Measurements from ENCODE around the gene NSMCE1.

The NSMCE1 gene

DNA sequence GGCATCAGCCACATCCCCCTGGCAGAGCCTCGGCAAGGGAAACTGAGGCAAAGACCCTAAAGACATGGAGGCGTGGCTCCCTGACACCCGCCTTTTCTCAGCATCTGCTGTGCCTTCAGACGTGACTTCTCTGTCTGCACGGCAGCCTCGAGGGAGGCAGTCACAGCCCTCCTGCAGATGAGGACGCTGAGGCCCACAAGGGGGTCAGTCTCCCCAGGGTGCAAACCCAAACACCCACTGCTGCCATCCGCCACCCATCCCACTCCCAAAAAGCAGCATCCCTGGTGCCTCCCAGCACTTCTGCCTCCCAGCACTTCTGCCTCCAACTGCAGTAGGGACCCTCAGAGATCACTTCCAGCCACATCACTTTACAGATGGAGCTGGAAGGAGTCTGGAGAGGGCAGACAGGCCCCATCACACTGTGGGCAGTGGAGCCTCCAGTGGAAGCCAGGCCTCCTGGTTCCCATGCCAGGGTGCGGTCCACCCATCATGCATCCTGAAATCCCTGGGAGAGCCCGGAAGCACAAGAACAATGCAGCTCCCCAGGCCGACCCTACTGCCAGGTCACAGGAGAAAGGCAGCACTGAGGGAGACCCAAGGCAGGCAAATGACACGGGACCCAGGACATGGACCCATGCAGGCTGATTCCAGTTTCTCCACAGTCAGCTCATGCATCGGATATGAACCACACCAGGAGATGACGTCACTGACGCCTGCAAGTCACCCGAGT, 41.4 kb downstream of the NSMCE1 start (continued):
- TF ChIP-seq, protein P1, sequence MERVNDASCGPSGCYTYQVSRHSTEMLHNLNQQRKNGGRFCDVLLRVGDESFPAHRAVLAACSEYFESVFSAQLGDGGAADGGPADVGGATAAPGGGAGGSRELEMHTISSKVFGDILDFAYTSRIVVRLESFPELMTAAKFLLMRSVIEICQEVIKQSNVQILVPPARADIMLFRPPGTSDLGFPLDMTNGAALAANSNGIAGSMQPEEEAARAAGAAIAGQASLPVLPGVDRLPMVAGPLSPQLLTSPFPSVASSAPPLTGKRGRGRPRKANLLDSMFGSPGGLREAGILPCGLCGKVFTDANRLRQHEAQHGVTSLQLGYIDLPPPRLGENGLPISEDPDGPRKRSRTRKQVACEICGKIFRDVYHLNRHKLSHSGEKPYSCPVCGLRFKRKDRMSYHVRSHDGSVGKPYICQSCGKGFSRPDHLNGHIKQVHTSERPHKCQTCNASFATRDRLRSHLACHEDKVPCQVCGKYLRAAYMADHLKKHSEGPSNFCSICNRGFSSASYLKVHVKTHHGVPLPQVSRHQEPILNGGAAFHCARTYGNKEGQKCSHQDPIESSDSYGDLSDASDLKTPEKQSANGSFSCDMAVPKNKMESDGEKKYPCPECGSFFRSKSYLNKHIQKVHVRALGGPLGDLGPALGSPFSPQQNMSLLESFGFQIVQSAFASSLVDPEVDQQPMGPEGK (CRISPR knock-in tag; IDR thresholded peaks at IDR 0.05; ENCODE audit: borderline replicate concordance): no peak
- TF ChIP-seq OSR1 (CRISPR knock-in tag; IDR thresholded peaks at IDR 0.05) (no peak), TCF4 (CRISPR knock-in tag; IDR thresholded peaks at IDR 0.05; ENCODE audit: borderline replicate concordance) (no peak), ARNTL (CRISPR knock-in tag; IDR thresholded peaks at IDR 0.05; ENCODE audit: borderline replicate concordance, low read depth) (no peak), RARB (CRISPR knock-in tag; IDR thresholded peaks at IDR 0.05) (no peak), TOX (CRISPR knock-in tag; IDR thresholded peaks at IDR 0.05; ENCODE audit: borderline replicate concordance) (no peak), GLIS3 (CRISPR knock-in tag; IDR thresholded peaks at IDR 0.05) (no peak)

DNA sequence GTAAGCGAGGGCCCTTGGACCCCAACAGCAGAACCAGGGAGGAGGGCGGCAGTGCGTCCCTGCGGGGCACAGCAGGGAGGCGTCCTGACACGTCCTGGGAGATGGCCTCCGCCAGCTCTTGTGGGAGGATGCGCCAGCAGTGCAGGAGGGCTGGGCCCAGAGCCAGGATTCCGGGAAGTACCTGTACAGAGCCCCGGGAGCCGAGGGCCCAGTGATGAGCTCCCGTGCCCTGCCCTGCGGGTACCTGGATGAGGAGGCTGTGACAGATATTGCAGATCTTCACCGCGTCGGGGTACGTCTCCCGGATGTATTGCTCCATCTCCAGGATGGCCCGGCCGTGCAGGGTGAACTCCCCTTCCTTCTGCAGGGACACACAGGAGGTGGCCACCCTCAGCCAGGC, 42.1 kb downstream of the NSMCE1 start:
- no peak for ATAC-seq
- TF ChIP-seq RARB (CRISPR knock-in tag; IDR thresholded peaks at IDR 0.05): no peak
- TF ChIP-seq, protein P1 (CRISPR knock-in tag; IDR thresholded peaks at IDR 0.05; ENCODE audit: borderline replicate concordance): no peak
- TF ChIP-seq ZNF8 (CRISPR knock-in tag; IDR thresholded peaks at IDR 0.05): no peak
- TF ChIP-seq ZFP30 (CRISPR knock-in tag; IDR thresholded peaks at IDR 0.05): no peak
- no peak for TF ChIP-seq CSDC2 (CRISPR knock-in tag; IDR thresholded peaks at IDR 0.05)
- no peak for TF ChIP-seq TOX (CRISPR knock-in tag; IDR thresholded peaks at IDR 0.05; ENCODE audit: borderline replicate concordance)
- no peak for TF ChIP-seq SNAI2 (CRISPR knock-in tag; IDR thresholded peaks at IDR 0.05)
- TF ChIP-seq BACH2 (CRISPR knock-in tag; IDR thresholded peaks at IDR 0.05; ENCODE audit: borderline replicate concordance): no peak

DNA sequence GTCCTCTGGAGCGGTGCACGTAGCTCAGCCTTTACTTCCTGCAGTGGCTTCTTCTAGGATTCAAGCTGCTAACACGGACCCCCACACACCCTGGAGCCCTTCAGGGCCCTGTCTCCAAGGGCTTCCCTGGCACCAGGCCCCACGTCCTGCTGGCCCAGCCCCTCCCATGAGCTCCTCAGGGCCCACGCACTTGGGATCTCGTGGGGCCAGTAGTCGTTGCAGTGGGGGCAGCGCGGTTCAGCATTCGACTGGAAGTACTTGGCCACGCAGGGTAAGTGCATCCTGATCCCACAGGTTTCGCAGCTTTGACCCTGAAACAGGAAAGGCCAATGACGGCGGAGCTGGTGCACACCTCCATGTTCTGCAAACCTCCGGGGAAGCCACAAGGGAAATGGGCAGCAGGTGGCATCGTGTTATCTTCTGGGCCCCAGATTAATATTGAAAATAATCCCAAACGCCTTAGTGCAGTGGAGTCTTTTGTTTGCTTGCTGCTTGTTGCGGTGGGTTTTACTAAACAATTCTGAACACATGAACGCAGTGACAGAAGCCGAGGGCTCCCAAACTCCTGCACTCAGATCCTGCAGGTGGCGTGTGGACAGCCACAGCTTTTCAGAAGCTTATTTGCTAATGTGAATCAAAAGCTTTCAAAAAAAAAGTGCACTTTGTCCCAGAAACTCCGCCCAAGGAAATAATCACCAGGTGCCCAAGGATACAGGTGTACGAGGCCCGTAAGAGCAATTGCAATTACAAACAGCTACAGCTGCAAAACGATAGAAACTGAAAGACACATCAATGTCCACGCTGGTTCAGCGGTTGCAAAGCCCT, 42.8 kb downstream of the NSMCE1 start:
- no peak for TF ChIP-seq ISL1 (CRISPR knock-in tag; IDR thresholded peaks at IDR 0.05)
- no peak for TF ChIP-seq GLIS3 (CRISPR knock-in tag; IDR thresholded peaks at IDR 0.05)
- TF ChIP-seq OSR1 (CRISPR knock-in tag; IDR thresholded peaks at IDR 0.05): no peak
- TF ChIP-seq CSDC2 (CRISPR knock-in tag; IDR thresholded peaks at IDR 0.05): no peak
- TF ChIP-seq ZNF565 (CRISPR knock-in tag; conservative IDR thresholded peaks at IDR 0.05; ENCODE audit: low read depth): no peak
- no peak for TF ChIP-seq ESRRG (CRISPR knock-in tag; IDR thresholded peaks at IDR 0.05)
- no peak for TF ChIP-seq PPARA (CRISPR knock-in tag; IDR thresholded peaks at IDR 0.05; ENCODE audit: borderline replicate concordance)
- TF ChIP-seq BACH2 (CRISPR knock-in tag; IDR thresholded peaks at IDR 0.05; ENCODE audit: borderline replicate concordance): no peak
- TF ChIP-seq RARB (CRISPR knock-in tag; IDR thresholded peaks at IDR 0.05): no peak
- no peak for TF ChIP-seq ZC3H10 (CRISPR knock-in tag; IDR thresholded peaks at IDR 0.05)
- TF ChIP-seq, protein P2, sequence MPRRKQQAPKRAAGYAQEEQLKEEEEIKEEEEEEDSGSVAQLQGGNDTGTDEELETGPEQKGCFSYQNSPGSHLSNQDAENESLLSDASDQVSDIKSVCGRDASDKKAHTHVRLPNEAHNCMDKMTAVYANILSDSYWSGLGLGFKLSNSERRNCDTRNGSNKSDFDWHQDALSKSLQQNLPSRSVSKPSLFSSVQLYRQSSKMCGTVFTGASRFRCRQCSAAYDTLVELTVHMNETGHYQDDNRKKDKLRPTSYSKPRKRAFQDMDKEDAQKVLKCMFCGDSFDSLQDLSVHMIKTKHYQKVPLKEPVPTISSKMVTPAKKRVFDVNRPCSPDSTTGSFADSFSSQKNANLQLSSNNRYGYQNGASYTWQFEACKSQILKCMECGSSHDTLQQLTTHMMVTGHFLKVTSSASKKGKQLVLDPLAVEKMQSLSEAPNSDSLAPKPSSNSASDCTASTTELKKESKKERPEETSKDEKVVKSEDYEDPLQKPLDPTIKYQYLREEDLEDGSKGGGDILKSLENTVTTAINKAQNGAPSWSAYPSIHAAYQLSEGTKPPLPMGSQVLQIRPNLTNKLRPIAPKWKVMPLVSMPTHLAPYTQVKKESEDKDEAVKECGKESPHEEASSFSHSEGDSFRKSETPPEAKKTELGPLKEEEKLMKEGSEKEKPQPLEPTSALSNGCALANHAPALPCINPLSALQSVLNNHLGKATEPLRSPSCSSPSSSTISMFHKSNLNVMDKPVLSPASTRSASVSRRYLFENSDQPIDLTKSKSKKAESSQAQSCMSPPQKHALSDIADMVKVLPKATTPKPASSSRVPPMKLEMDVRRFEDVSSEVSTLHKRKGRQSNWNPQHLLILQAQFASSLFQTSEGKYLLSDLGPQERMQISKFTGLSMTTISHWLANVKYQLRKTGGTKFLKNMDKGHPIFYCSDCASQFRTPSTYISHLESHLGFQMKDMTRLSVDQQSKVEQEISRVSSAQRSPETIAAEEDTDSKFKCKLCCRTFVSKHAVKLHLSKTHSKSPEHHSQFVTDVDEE (CRISPR knock-in tag; IDR thresholded peaks at IDR 0.05): no peak
- TF ChIP-seq, protein P3, sequence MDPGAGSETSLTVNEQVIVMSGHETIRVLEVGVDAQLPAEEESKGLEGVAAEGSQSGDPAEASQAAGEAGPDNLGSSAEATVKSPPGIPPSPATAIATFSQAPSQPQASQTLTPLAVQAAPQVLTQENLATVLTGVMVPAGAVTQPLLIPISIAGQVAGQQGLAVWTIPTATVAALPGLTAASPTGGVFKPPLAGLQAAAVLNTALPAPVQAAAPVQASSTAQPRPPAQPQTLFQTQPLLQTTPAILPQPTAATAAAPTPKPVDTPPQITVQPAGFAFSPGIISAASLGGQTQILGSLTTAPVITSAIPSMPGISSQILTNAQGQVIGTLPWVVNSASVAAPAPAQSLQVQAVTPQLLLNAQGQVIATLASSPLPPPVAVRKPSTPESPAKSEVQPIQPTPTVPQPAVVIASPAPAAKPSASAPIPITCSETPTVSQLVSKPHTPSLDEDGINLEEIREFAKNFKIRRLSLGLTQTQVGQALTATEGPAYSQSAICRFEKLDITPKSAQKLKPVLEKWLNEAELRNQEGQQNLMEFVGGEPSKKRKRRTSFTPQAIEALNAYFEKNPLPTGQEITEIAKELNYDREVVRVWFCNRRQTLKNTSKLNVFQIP (CRISPR knock-in tag; IDR thresholded peaks at IDR 0.05; ENCODE audit: borderline replicate concordance, low read depth): no peak
- TF ChIP-seq, protein P1 (CRISPR knock-in tag; IDR thresholded peaks at IDR 0.05; ENCODE audit: borderline replicate concordance): no peak
- no peak for TF ChIP-seq ZFP30 (CRISPR knock-in tag; IDR thresholded peaks at IDR 0.05)
- no peak for ATAC-seq

All from SK-N-SH treated with all-trans-retinoic acid at 6 μM for 48 hours (cell line).